Measurements from ENCODE around the gene ANO1. TPM values are rescaled to one million over a fixed set of nuclear protein-coding genes. Genes with fewer than 3 reads are reported as not detected.

ANO1 gene
- polyA plus RNA-seq, 1 of the 3 experiments (the other 2 are of a cell fraction), result not detected

- Histone ChIP-seq H2AFZ (ENCODE audit: low read depth) (no peak overlapping the region), H3K79me2 (ENCODE audit: insufficient read depth) (no peaks in the 10 kb centered on the region), H3K36me3 (replicated peaks in 1 of 2; ENCODE audit: control insufficient read depth in 1 of 2, insufficient read depth in 2 of 2, low read length in 1 of 2) (no peaks in the 10 kb centered on the region), H3K27ac (ENCODE audit: low read depth in 2 of 2, low read length in 1 of 2) (no peak overlapping the region), H3K27me3 (ENCODE audit: insufficient read depth) (no peaks in the 10 kb centered on the region), H3K9me3 (no peaks in the 10 kb centered on the region), H3F3A (replicated peaks; ENCODE audit: insufficient read depth) (no peaks in the 10 kb centered on the region), H3K4me2 (no peak overlapping the region), H3K9me2 (no peaks in the 10 kb centered on the region), H3K9ac (no peak overlapping the region), H4K20me1 (ENCODE audit: insufficient read depth) (no peaks in the 10 kb centered on the region), H3K4me3 (ENCODE audit: low read depth in 2 of 2, low read length in 1 of 2) (no peak overlapping the region), H3K4me1 (ENCODE audit: control insufficient read depth in 1 of 2, insufficient read depth in 2 of 2, low read depth in 1 of 2, low read length in 1 of 2) (no peaks in the 10 kb centered on the region)
- 43% methylated on average over 7 of the region's 7 CpGs for WGBS (ENCODE audit: low lambda C conversion rate)
- CTCF ChIA-PET, result interaction anchor here (1.2 to 2.9 kb wide), 4 partner anchors 273 to 508 kb away, joined by 3 to 70 read pairs (median 35); no protein-coding TSS in a partner anchor
- no peak for DNase-seq
- POLR2A ChIA-PET, result no interaction called here
- TF ChIP-seq FOXM1 (IDR thresholded peaks at IDR 0.05; ENCODE audit: low read depth) (no peak), FOSL2 (IDR thresholded peaks at IDR 0.05; ENCODE audit: borderline replicate concordance, low read depth) (no peak), CHD2 (IDR thresholded peaks at IDR 0.05; ENCODE audit: low read length, partially characterized antibody) (no peak), RFX5 (IDR thresholded peaks at IDR 0.05; ENCODE audit: low read length) (no peak), IRF3 (IDR thresholded peaks at IDR 0.05; ENCODE audit: low read depth, low read length) (no peak), USF2 (IDR thresholded peaks at IDR 0.05; ENCODE audit: borderline replicate concordance, low read depth, low read length) (no peak), TEAD4 (IDR thresholded peaks at IDR 0.05; ENCODE audit: borderline replicate concordance, insufficient read depth) (no peak), CTCF (IDR thresholded peaks at IDR 0.05) (no peak), GATA2 (CRISPR knock-in tag; IDR thresholded peaks at IDR 0.05) (no peak), EZH2phosphoT487 (IDR thresholded peaks at IDR 0.05; ENCODE audit: borderline replicate concordance, low read depth) (no peak), TAF1 (IDR thresholded peaks at IDR 0.05; ENCODE audit: borderline replicate concordance, low read depth, low read length) (no peak), NFIC (IDR thresholded peaks at IDR 0.05; ENCODE audit: borderline replicate concordance) (no peak), FOXJ3 (CRISPR knock-in tag; IDR thresholded peaks at IDR 0.05) (no peak), GABPA (IDR thresholded peaks at IDR 0.05; ENCODE audit: low read depth) (no peak), NRF1 (IDR thresholded peaks at IDR 0.05; ENCODE audit: low read depth, low read length) (no peak), YY1 (IDR thresholded peaks at IDR 0.05; ENCODE audit: low read depth) (no peak), MEF2A (IDR thresholded peaks at IDR 0.05; ENCODE audit: borderline replicate concordance, low read depth) (no peak), USF1 (IDR thresholded peaks at IDR 0.05; ENCODE audit: borderline replicate concordance, low read depth) (no peak), JUND (IDR thresholded peaks at IDR 0.05) (no peak), RXRA (IDR thresholded peaks at IDR 0.05; ENCODE audit: borderline replicate concordance, low read depth) (no peak)
These were observed 115.5 kb downstream of the ANO1 start for GRCh38 chr11:70193411-70194292.
